ENCODE data around the gene KCNB1.
"Not testable (repeated sequence)": the region's sequence is repeated elsewhere in the genome, so short reads cannot be mapped to it uniquely, and the experiment has no call there.

The KCNB1 gene

GRCh38 chr20:49435639-49436038 lies 46.8 kb downstream of the KCNB1 start:
- no peak for DNase-seq (ENCODE audit: low spot score)

GRCh38 chr20:49433333-49433732 lies 49.1 kb downstream of the KCNB1 start:
- DNase-seq (ENCODE audit: low spot score): no peak

GRCh38 chr20:49432550-49432949 lies 49.9 kb downstream of the KCNB1 start:
- no peak for DNase-seq (ENCODE audit: low spot score)

GRCh38 chr20:49431329-49431728 lies 51.1 kb downstream of the KCNB1 start:
- no peak for DNase-seq (ENCODE audit: low spot score)

- no peak for DNase-seq (ENCODE audit: low spot score)
Measured at GRCh38 chr20:49430320-49430719, 52.1 kb downstream of the KCNB1 start.

- DNase-seq (ENCODE audit: low spot score): no peak
Measured at GRCh38 chr20:49427751-49428518, 54.5 kb downstream of the KCNB1 start.

GRCh38 chr20:49426873-49427272 lies 55.6 kb downstream of the KCNB1 start:
- DNase-seq (ENCODE audit: low spot score): no peak

- no peak for DNase-seq (ENCODE audit: low spot score)
Measured at GRCh38 chr20:49426395-49426794, 56.1 kb downstream of the KCNB1 start.

GRCh38 chr20:49424536-49424935 lies 57.9 kb downstream of the KCNB1 start:
- DNase-seq (ENCODE audit: low spot score): no peak

- no peak for DNase-seq (ENCODE audit: low spot score)
Measured at GRCh38 chr20:49422161-49422560, 60.3 kb downstream of the KCNB1 start.

- DNase-seq (ENCODE audit: low spot score): no peak
Measured at GRCh38 chr20:49420811-49421295, 61.6 kb downstream of the KCNB1 start.

GRCh38 chr20:49420292-49420691 lies 62.2 kb downstream of the KCNB1 start:
- DNase-seq (ENCODE audit: low spot score): no peak

GRCh38 chr20:49419785-49420184 lies 62.7 kb downstream of the KCNB1 start:
- DNase-seq (ENCODE audit: low spot score): no peak

GRCh38 chr20:49418809-49419208 lies 63.7 kb downstream of the KCNB1 start:
- DNase-seq (ENCODE audit: low spot score): no peak

GRCh38 chr20:49417843-49418555 lies 64.5 kb downstream of the KCNB1 start:
- no peak for DNase-seq (ENCODE audit: low spot score)

GRCh38 chr20:49415668-49416044 lies 66.8 kb downstream of the KCNB1 start:
- no peak for DNase-seq (ENCODE audit: low spot score)

GRCh38 chr20:49415005-49415667 lies 67.3 kb downstream of the KCNB1 start:
- no peak for DNase-seq (ENCODE audit: low spot score)

GRCh38 chr20:49413677-49414076 lies 68.8 kb downstream of the KCNB1 start:
- no peak for DNase-seq (ENCODE audit: low spot score)

GRCh38 chr20:49412953-49413352 lies 69.5 kb downstream of the KCNB1 start:
- DNase-seq (ENCODE audit: low spot score): no peak

GRCh38 chr20:49412254-49412653 lies 70.2 kb downstream of the KCNB1 start:
- no peak for DNase-seq (ENCODE audit: low spot score)

GRCh38 chr20:49411221-49411925 lies 71.1 kb downstream of the KCNB1 start:
- DNase-seq (ENCODE audit: low spot score): no peak

GRCh38 chr20:49409975-49410621 lies 72.4 kb downstream of the KCNB1 start:
- not testable (repeated sequence) for DNase-seq (ENCODE audit: low spot score)
